PFSK-1 (cell line): ENCODE results near the gene GATB.

ENCODE experiments used
- FOXP2 ChIP-seq: optimal IDR thresholded peaks from 2 replicates; pipeline ENCODE3; 2011; ENCODE audit warnings: borderline replicate concordance, control low read depth, inconsistent platforms; ENCODE audit not compliant: insufficient read depth; ENCODE audit errors: extremely low read length, extremely low read depth
- POLR2AphosphoS5 ChIP-seq: IDR thresholded peaks from 2 replicates; pipeline ENCODE4 v1.6.1; 2012; ENCODE audit warnings: low read depth, mild to moderate bottlenecking, control low read depth, low read length, moderate library complexity
- REST ChIP-seq, 2 experiments: IDR thresholded peaks; 2 replicates each; pipeline versions ENCODE4 v1.6.1 to v1.8.0; 2011 to 2012; ENCODE audit warnings: low read depth in 2 of 2, low read length in 2 of 2, control low read depth in 1 of 2, inconsistent platforms in 1 of 2, mild to moderate bottlenecking in 1 of 2, moderate library complexity in 1 of 2; ENCODE audit not compliant: insufficient read depth in 1 of 2
- SIN3A ChIP-seq: IDR thresholded peaks from 2 replicates; pipeline ENCODE4 v1.6.1; 2012; ENCODE audit warnings: mild to moderate bottlenecking, low read length, moderate library complexity, borderline replicate concordance; ENCODE audit not compliant: insufficient read depth

- TF ChIP-seq POLR2AphosphoS5 (no peak), REST (IDR thresholded peaks at IDR 0.05; ENCODE audit: insufficient read depth in 1 of 2, low read depth in 2 of 2, low read length in 2 of 2) (no peak), SIN3A (no peak), FOXP2 (no peak)
These were observed 57.4 kb downstream of the GATB start for GRCh38 chr4:151703401-151703800.
